Heart right ventricle (tissue), 16 donors: ENCODE results near the gene PARP2. TPM values are rescaled to one million over a fixed set of nuclear protein-coding genes. Genes with fewer than 3 reads are reported as not detected.
A peak's percentile ranks its signal among the peaks of the same experiment; 100 is the strongest.

ENCODE experiments used
- ATAC-seq, 8 donors: fragments of 200-7000 bp; cut with Tn5 transposase; one replicate each; pipeline ENCODE4 v1.9.1; 2020; ENCODE audit warnings: mild to moderate bottlenecking in 8 of 8, moderate library complexity in 8 of 8, moderate number of reproducible peaks in 1 of 8
- DNase-seq, 2 donors: peaks; one replicate each; pipeline ENCODE4 v3.0.0-alpha.2; 2020
- H3K27ac ChIP-seq, 10 donors: fragments of 200-600 bp; sonication (generic) in 2 of 10; one replicate each; pipeline versions ENCODE4 v1.5.0 to v1.8.0; 2020 to 2022; ENCODE audit warnings: mild to moderate bottlenecking in 3 of 10
- H3K27me3 ChIP-seq, 7 donors: fragments of 200-600 bp; one replicate each; pipeline ENCODE4 v1.8.0; 2021 to 2022; ENCODE audit warnings: mild to moderate bottlenecking in 2 of 7
- H3K36me3 ChIP-seq, 9 donors: fragments of 200-600 bp; sonication (generic) in 1 of 9; one replicate each; pipeline versions ENCODE4 v1.5.0 to v1.8.0; 2020 to 2022; ENCODE audit warnings: mild to moderate bottlenecking in 2 of 9
- H3K4me1 ChIP-seq, 9 donors: fragments of 200-600 bp; sonication (generic) in 1 of 9; one replicate each; pipeline versions ENCODE4 v1.5.0 to v1.8.0; 2020 to 2022; ENCODE audit warnings: mild to moderate bottlenecking in 4 of 9
- H3K4me3 ChIP-seq, 10 donors: fragments of 200-600 bp; sonication (generic) in 2 of 10; one replicate each; pipeline versions ENCODE4 v1.5.0 to v1.8.0; 2020 to 2022; ENCODE audit warnings: mild to moderate bottlenecking in 7 of 10, moderate library complexity in 2 of 10
- H3K9me3 ChIP-seq, 11 donors: fragments of 200-600 bp in 10 of 11; sonication (generic) in 2 of 11; one replicate each; pipeline versions ENCODE4 v1.5.0 to v1.8.0; 2013 to 2022; ENCODE audit warnings: mild to moderate bottlenecking in 2 of 11, control low read depth in 1 of 11, moderate library complexity in 1 of 11
- CTCF ChIP-seq, 9 donors: fragments of 200-600 bp; sonication (generic) in 2 of 9; IDR thresholded peaks; one replicate each; pipeline versions ENCODE4 v1.5.0 to v1.8.0; 2021 to 2022; ENCODE audit warnings: antibody characterized with exemption in 9 of 9, mild to moderate bottlenecking in 5 of 9, moderate library complexity in 1 of 9
- WGBS, 2 donors: extraction: QIAGEN DNeasy Blood & Tissue Kit; methylation state at CpG; one replicate each; pipeline ENCODE4 v1.1.7; 2013; ENCODE audit warnings: inconsistent platforms in 1 of 2; 5-methylcytosine and 5-hydroxymethylcytosine counted together
- intact Hi-C, 10 donors: fragments of 100-400 bp; cut with DNase I; formaldehyde crosslinking; loops; one replicate each; pipeline versions ENCODE4 v1.11.1 to v1.14.2; 2022
- long read RNA-seq, 3 donors: library from polyadenylated mRNA; unstranded; transcript quantifications; one replicate each; pipeline ENCODE4 v2.0.0, GENCODE V29; 2020 to 2021
- polyA plus RNA-seq, 2 donors: library from polyadenylated mRNA; stranded (reverse); fragments of 200-250 nt; gene quantifications; one replicate each; pipeline ENCODE4 v1.2.3, GENCODE V29; 2013
- total RNA-seq, 10 donors: library from RNA; stranded (reverse); fragmentation: NEBNext Ultra II Directional in 3 of 10; extraction: Animal tissue kit (Norgen Biotek cat#: 25700) in 3 of 10; gene quantifications; one replicate each; pipeline versions ENCODE4 v1.2.1 to v1.2.4, GENCODE V29; 2021 to 2023
- donor health status: Arrhythmogenic right ventricular cardiomyopathy.
- donor health status: ischemic (EF 13 %, LVEDD 7.1; RV severe dilation, severe dysfunction).
- donor health status: healthy with polysubstance abuse.
- donor health status: DM: no; HTN: yes; CAD: no.
- donor health status: DM: no; HTN: no; CAD: no.
- donor health status: ischemic (EF 25% LVEDD 6.9; RV normal size, moderate dysfunction).
- donor health status: ischemic (EF 25% LVEDD 5.7; RV mildly dilated, moderate dysfunction).
- donor health status: healthy.
- donor health status: DM: yes; HTN: yes; CAD: no.
- donor health status: Ischemic cardiomyopathy.
- donor health status: ischemic (EF 35%, LVEDD 5.7; RV mildly dilated, moderate dysfunction).
- donor health status: nonischemic (EF 11% LVEDD 7.7; RV severe dilation, severe dysfunction).
- donor health status: DM: yes; HTN: yes; CAD: no.
- donor health status: PGD.
- donor health status: ischemic (EF 29% LVEDD 5.4; RV normal size, mild dysfunction).
- donor health status: nonischemic (EF 23%, LVEDD 6.1; RV moderate dilation, normal function).

Gene PARP2
- total RNA-seq: 10 to 100 TPM; 13.6 to 18.4 (median 16.0) TPM
- polyA plus RNA-seq: 10 to 100 TPM; 13.5 to 19.5 TPM
- long read RNA-seq, donor 1, transcript PARP2-201 (16 exons, 1,886 nt): major isoform, 6 of 14 reads
- long read RNA-seq, donor 1, partial matches to known transcripts: 3 of 14 reads
- long read RNA-seq, donor 1, other reads (novel, unspliced or antisense): 2 of 14 reads
- long read RNA-seq, donor 2, transcript PARP2-202 (16 exons, 1,881 nt): major isoform, 11 of 14 reads
- long read RNA-seq, donor 2, partial matches to known transcripts: 0 of 14 reads
- long read RNA-seq, donor 2, other reads (novel, unspliced or antisense): 3 of 14 reads
- long read RNA-seq, donor 3, transcript PARP2-202 (16 exons, 1,881 nt): major isoform, 29 of 41 reads
- long read RNA-seq, donor 3, partial matches to known transcripts: 5 of 41 reads
- long read RNA-seq, donor 3, other reads (novel, unspliced or antisense): 7 of 41 reads

GRCh38 chr14:20343092-20343861, at the start of gene PARP2:
Gene PARP2, plus strand, starts transcription at chr14:20343635. Its CDS starts 7 bp downstream, at chr14:20343642.
- TF ChIP-seq CTCF (IDR thresholded peaks at IDR 0.05): peak in 1 of 9 donors; percentile 5
- Histone ChIP-seq H3K9me3 (no peaks in the 10 kb centered on the region), H3K4me1 (peaks cover 0 to 16% (median 7%) of the 10 kb centered on the region in 9 donors), H3K27me3 (no peaks in the 10 kb centered on the region), H3K4me3 (peak within 1 kb of the TSS; percentile 55 to 87 (median 68)), H3K36me3 (peaks cover 0 to 35% (median 5%) of the 10 kb centered on the region in 9 donors), H3K27ac (peak within 1 kb of the TSS; percentile 67 to 94 (median 89))
- DNase-seq: peak; percentile 96 to 97
- intact Hi-C loops: loop anchor here in 7 of 10 donors (1.0 to 10.0 kb wide), 11 partner anchors 10 to 340 kb away; partner anchors contain the start of genes TEP1 (in 5 of the 7), APEX1 (in 4 of the 7), CCNB1IP1 (in 3 of the 7) and OSGEP (in 2 of the 7)
- 0 to 1% methylated on average over 50 of the region's 50 CpGs for WGBS, 2 donors
- ATAC-seq: peak; percentile 98 to 99 (median 98)

- peaks cover 4 to 100% (median 83%) of the 10 kb centered on the region in 9 donors for H3K36me3 ChIP-seq
- intact Hi-C loops: no loop called here
- H3K4me1 ChIP-seq: no peaks in the 10 kb centered on the region
- no peak for ATAC-seq
- DNase-seq: no peak
- no peaks in the 10 kb centered on the region for H3K27me3 ChIP-seq
- 95% methylated on average over 2 of the region's 2 CpGs for WGBS, 2 donors
- no peaks in the 10 kb centered on the region for H3K9me3 ChIP-seq
- H3K27ac ChIP-seq: no peak overlapping the region
- TF ChIP-seq CTCF (IDR thresholded peaks at IDR 0.05): no peak
- no peak overlapping the region for H3K4me3 ChIP-seq
Measured at GRCh38 chr14:20294636-20295035, 48.8 kb upstream of the PARP2 start.

- H3K9me3 ChIP-seq: no peaks in the 10 kb centered on the region
- no peak overlapping the region for H3K4me3 ChIP-seq
- no peaks in the 10 kb centered on the region for H3K4me1 ChIP-seq
- no peaks in the 10 kb centered on the region for H3K27me3 ChIP-seq
- 80 to 91% methylated on average over 4 of the region's 4 CpGs for WGBS, 2 donors
- H3K36me3 ChIP-seq: peaks cover 4 to 100% (median 85%) of the 10 kb centered on the region in 9 donors
- DNase-seq: no peak
- no peak overlapping the region for H3K27ac ChIP-seq
- ATAC-seq: no peak
- intact Hi-C loops: no loop called here
- TF ChIP-seq CTCF (IDR thresholded peaks at IDR 0.05): no peak
Measured at GRCh38 chr14:20295067-20295466, 48.4 kb upstream of the PARP2 start.

GRCh38 chr14:20302042-20302755, 41.2 kb upstream of the PARP2 start:
- Histone ChIP-seq H3K27me3 (no peaks in the 10 kb centered on the region), H3K9me3 (no peaks in the 10 kb centered on the region), H3K27ac (no peak overlapping the region), H3K4me3 (no peak overlapping the region), H3K4me1 (peaks cover 0 to 20% (median 14%) of the 10 kb centered on the region in 9 donors), H3K36me3 (peaks cover 0 to 52% (median 28%) of the 10 kb centered on the region in 9 donors)
- intact Hi-C loops: no loop called here
- TF ChIP-seq CTCF (IDR thresholded peaks at IDR 0.05): no peak
- no peak for ATAC-seq
- no peak for DNase-seq
- 95 to 97% methylated on average over 1 of the region's 1 CpG for WGBS, 2 donors
